ENCODE measurements around the gene BAHCC1. TPM values are rescaled to one million over a fixed set of nuclear protein-coding genes. Genes with fewer than 3 reads are reported as not detected.

The BAHCC1 gene
- total and polyA plus RNA-seq, 9 of the 15 experiments (the other 6 are each of a cell fraction or from before 2014, with no cell fraction given), result 0.14 to 26.9 (median 5.0) TPM

DNA sequence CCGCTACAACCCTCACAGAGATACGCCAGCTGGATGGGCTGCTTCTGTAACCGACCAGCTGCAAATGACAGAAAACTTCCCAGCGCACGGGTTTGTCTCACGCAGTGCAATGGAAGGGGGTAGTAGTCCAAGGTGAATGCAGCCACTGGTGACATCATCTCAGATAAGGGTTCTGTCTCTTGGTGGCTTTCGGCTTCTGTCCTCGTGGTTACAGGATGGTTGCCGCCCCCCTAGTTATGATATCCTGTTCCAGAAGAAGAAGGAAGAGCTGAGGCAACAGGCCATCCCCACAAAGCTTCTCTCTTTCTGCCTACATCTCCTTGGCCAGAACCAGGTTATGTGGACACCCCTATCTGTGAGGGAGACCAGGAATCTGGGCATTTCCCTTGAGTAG lies 40.3 kb upstream of the BAHCC1 start (continued):
- no peak for TF ChIP-seq FIP1L1 (IDR thresholded peaks at IDR 0.05; ENCODE audit: low read depth, low read length, poor library complexity, severe bottlenecking)
- TF ChIP-seq, protein P1, sequence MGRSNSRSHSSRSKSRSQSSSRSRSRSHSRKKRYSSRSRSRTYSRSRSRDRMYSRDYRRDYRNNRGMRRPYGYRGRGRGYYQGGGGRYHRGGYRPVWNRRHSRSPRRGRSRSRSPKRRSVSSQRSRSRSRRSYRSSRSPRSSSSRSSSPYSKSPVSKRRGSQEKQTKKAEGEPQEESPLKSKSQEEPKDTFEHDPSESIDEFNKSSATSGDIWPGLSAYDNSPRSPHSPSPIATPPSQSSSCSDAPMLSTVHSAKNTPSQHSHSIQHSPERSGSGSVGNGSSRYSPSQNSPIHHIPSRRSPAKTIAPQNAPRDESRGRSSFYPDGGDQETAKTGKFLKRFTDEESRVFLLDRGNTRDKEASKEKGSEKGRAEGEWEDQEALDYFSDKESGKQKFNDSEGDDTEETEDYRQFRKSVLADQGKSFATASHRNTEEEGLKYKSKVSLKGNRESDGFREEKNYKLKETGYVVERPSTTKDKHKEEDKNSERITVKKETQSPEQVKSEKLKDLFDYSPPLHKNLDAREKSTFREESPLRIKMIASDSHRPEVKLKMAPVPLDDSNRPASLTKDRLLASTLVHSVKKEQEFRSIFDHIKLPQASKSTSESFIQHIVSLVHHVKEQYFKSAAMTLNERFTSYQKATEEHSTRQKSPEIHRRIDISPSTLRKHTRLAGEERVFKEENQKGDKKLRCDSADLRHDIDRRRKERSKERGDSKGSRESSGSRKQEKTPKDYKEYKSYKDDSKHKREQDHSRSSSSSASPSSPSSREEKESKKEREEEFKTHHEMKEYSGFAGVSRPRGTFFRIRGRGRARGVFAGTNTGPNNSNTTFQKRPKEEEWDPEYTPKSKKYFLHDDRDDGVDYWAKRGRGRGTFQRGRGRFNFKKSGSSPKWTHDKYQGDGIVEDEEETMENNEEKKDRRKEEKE (IDR thresholded peaks at IDR 0.05; ENCODE audit: borderline replicate concordance in 1 of 2, control insufficient read depth in 1 of 2, low read depth in 2 of 2, low read length in 1 of 2), result no peak
- no peak for TF ChIP-seq ZNF354B (CRISPR knock-in tag; IDR thresholded peaks at IDR 0.05)
- no peak for TF ChIP-seq IRF2 (CRISPR knock-in tag; IDR thresholded peaks at IDR 0.05)
- TF ChIP-seq, protein P2, sequence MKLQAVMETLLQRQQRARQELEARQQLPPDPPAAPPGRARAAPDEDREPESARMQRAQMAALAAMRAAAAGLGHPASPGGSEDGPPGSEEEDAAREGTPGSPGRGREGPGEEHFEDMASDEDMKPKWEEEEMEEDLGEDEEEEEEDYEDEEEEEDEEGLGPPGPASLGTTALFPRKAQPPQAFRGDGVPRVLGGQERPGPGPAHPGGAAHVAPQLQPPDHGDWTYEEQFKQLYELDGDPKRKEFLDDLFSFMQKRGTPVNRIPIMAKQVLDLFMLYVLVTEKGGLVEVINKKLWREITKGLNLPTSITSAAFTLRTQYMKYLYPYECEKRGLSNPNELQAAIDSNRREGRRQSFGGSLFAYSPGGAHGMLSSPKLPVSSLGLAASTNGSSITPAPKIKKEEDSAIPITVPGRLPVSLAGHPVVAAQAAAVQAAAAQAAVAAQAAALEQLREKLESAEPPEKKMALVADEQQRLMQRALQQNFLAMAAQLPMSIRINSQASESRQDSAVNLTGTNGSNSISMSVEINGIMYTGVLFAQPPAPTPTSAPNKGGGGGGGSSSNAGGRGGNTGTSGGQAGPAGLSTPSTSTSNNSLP (IDR thresholded peaks at IDR 0.05; ENCODE audit: borderline replicate concordance, low read depth, low read length), result no peak
- TF ChIP-seq SAP30 (IDR thresholded peaks at IDR 0.05; ENCODE audit: borderline replicate concordance, insufficient read depth, low read depth, low read length, poor library complexity, severe bottlenecking), result no peak
- no peak for TF ChIP-seq TCFL5 (CRISPR knock-in tag; conservative IDR thresholded peaks at IDR 0.05)
- peak; percentile 97 for TF ChIP-seq ATF7 (IDR thresholded peaks at IDR 0.05)
- no peak for TF ChIP-seq ZNF695 (CRISPR knock-in tag; IDR thresholded peaks at IDR 0.05)
- peak; percentile 73 for TF ChIP-seq BHLHE40 (IDR thresholded peaks at IDR 0.05; ENCODE audit: low read length)
- no peak for TF ChIP-seq HNRNPLL (IDR thresholded peaks at IDR 0.05; ENCODE audit: low read depth, low read length, poor library complexity, severe bottlenecking)
- TF ChIP-seq SMAD2 (IDR thresholded peaks at IDR 0.05; ENCODE audit: low read depth, low read length), result no peak
- TF ChIP-seq, protein P3, sequence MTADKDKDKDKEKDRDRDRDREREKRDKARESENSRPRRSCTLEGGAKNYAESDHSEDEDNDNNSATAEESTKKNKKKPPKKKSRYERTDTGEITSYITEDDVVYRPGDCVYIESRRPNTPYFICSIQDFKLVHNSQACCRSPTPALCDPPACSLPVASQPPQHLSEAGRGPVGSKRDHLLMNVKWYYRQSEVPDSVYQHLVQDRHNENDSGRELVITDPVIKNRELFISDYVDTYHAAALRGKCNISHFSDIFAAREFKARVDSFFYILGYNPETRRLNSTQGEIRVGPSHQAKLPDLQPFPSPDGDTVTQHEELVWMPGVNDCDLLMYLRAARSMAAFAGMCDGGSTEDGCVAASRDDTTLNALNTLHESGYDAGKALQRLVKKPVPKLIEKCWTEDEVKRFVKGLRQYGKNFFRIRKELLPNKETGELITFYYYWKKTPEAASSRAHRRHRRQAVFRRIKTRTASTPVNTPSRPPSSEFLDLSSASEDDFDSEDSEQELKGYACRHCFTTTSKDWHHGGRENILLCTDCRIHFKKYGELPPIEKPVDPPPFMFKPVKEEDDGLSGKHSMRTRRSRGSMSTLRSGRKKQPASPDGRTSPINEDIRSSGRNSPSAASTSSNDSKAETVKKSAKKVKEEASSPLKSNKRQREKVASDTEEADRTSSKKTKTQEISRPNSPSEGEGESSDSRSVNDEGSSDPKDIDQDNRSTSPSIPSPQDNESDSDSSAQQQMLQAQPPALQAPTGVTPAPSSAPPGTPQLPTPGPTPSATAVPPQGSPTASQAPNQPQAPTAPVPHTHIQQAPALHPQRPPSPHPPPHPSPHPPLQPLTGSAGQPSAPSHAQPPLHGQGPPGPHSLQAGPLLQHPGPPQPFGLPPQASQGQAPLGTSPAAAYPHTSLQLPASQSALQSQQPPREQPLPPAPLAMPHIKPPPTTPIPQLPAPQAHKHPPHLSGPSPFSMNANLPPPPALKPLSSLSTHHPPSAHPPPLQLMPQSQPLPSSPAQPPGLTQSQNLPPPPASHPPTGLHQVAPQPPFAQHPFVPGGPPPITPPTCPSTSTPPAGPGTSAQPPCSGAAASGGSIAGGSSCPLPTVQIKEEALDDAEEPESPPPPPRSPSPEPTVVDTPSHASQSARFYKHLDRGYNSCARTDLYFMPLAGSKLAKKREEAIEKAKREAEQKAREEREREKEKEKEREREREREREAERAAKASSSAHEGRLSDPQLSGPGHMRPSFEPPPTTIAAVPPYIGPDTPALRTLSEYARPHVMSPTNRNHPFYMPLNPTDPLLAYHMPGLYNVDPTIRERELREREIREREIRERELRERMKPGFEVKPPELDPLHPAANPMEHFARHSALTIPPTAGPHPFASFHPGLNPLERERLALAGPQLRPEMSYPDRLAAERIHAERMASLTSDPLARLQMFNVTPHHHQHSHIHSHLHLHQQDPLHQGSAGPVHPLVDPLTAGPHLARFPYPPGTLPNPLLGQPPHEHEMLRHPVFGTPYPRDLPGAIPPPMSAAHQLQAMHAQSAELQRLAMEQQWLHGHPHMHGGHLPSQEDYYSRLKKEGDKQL (CRISPR knock-in tag; IDR thresholded peaks at IDR 0.05; ENCODE audit: borderline replicate concordance), result no peak
- TF ChIP-seq HCFC1 (IDR thresholded peaks at IDR 0.05; ENCODE audit: low read depth, low read length), result no peak
- no peak for TF ChIP-seq PHTF2 (CRISPR knock-in tag; IDR thresholded peaks at IDR 0.05)
- TF ChIP-seq ATF1 (CRISPR knock-in tag; IDR thresholded peaks at IDR 0.05), result no peak
- TF ChIP-seq ATF1 (tag; IDR thresholded peaks at IDR 0.05), result peak; percentile 77
- peak; percentile 70 for TF ChIP-seq FOSL1 (tag; conservative IDR thresholded peaks at IDR 0.05)
